ENCODE data around the gene XRCC3. TPM values are rescaled to one million over a fixed set of nuclear protein-coding genes. Genes with fewer than 3 reads are reported as not detected.
A peak's percentile ranks its signal among the peaks of the same experiment; 100 is the strongest.

XRCC3 gene
- 4.9 and 6.1 TPM in 2 replicates for total RNA-seq

DNA sequence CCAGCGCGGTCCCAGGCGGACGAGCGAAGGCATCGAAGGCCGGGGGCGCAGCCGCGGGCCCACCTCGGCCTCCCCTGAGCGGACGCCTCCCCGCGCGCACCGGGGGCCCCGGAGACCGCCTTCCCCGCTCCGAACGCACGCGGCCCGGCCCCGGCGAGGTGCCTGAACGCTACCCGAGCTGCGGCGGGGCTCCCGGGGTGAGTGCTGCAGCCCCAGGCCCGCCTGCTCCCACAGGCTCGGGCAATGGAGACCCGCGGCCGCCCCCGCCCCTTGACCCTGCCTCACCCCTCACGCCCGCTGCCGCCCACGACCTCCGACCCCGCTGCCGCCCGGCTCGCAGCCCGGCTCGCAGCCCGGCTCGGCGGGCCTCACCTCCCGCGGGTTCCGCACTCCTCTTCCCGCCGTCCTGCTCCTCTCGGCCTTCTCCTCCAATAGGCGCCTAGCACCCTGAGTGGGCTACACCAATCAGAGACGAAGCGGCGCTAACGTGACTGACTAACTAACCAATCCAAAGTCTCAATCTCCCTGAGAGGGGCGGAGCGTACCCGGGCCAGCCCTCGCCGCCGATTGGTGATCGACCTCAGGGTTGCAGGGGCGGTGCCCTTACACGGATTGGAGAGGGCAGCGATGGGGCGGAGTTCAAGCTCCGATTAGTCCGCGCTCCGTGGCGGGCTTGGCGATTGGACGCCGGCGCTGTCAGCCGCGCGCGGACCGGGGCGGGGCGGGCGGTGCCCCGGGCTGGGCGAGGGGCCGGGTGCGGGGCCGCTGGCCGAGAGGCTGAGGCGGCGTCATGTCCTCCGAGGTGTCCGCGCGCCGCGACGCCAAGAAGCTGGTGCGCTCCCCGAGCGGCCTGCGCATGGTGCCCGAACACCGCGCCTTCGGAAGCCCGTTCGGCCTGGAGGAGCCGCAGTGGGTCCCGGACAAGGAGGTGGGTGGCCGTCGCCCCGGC, at the start of gene XRCC3, which contains the start of gene ZFYVE21:
Gene XRCC3 (minus strand): TSS at position 400 of the 949 bp plus-strand sequence. CDS start 4,364 bp downstream, outside the sequence.
Gene ZFYVE21 (plus strand): TSS at position 759 of the 949 bp plus-strand sequence. CDS start 32 bp downstream, at position 791.
- peak; percentile 95 for DNase-seq (ENCODE audit: low read depth)
- Histone ChIP-seq H3K27me3 (ENCODE audit: control insufficient read depth, insufficient read depth, low read length) (no peaks in the 10 kb centered on the region), H3K4me3 (ENCODE audit: low read depth, low read length) (peak within 1 kb of the TSS; percentile 79), H3K36me3 (ENCODE audit: control insufficient read depth, insufficient read depth, low read length) (peaks cover 10% of the 10 kb centered on the region)
- TF ChIP-seq, protein P1, sequence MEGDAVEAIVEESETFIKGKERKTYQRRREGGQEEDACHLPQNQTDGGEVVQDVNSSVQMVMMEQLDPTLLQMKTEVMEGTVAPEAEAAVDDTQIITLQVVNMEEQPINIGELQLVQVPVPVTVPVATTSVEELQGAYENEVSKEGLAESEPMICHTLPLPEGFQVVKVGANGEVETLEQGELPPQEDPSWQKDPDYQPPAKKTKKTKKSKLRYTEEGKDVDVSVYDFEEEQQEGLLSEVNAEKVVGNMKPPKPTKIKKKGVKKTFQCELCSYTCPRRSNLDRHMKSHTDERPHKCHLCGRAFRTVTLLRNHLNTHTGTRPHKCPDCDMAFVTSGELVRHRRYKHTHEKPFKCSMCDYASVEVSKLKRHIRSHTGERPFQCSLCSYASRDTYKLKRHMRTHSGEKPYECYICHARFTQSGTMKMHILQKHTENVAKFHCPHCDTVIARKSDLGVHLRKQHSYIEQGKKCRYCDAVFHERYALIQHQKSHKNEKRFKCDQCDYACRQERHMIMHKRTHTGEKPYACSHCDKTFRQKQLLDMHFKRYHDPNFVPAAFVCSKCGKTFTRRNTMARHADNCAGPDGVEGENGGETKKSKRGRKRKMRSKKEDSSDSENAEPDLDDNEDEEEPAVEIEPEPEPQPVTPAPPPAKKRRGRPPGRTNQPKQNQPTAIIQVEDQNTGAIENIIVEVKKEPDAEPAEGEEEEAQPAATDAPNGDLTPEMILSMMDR (IDR thresholded peaks at IDR 0.05; ENCODE audit: insufficient read depth, low read length, severe bottlenecking) = no peak
- no peak for FAIRE-seq

- no peaks in the 10 kb centered on the region for H3K27me3 ChIP-seq (ENCODE audit: control insufficient read depth, insufficient read depth, low read length)
- no peak for FAIRE-seq
- no peak for DNase-seq (ENCODE audit: low read depth)
- no peak overlapping the region for H3K4me3 ChIP-seq (ENCODE audit: low read depth, low read length)
- H3K36me3 ChIP-seq (ENCODE audit: control insufficient read depth, insufficient read depth, low read length) = peaks cover 2% of the 10 kb centered on the region
- TF ChIP-seq, protein P1 (IDR thresholded peaks at IDR 0.05; ENCODE audit: insufficient read depth, low read length, severe bottlenecking) = no peak
Observed at GRCh38 chr14:103763730-103764488, 48.7 kb upstream of the XRCC3 start.

- Histone ChIP-seq H3K27me3 (ENCODE audit: control insufficient read depth, insufficient read depth, low read length) (no peaks in the 10 kb centered on the region), H3K36me3 (ENCODE audit: control insufficient read depth, insufficient read depth, low read length) (peaks cover 2% of the 10 kb centered on the region), H3K4me3 (ENCODE audit: low read depth, low read length) (no peak overlapping the region)
- TF ChIP-seq, protein P1 (IDR thresholded peaks at IDR 0.05; ENCODE audit: insufficient read depth, low read length, severe bottlenecking) = no peak
- no peak for DNase-seq (ENCODE audit: low read depth)
- FAIRE-seq = no peak
Observed at GRCh38 chr14:103762541-103762940, 47.3 kb upstream of the XRCC3 start.

DNA sequence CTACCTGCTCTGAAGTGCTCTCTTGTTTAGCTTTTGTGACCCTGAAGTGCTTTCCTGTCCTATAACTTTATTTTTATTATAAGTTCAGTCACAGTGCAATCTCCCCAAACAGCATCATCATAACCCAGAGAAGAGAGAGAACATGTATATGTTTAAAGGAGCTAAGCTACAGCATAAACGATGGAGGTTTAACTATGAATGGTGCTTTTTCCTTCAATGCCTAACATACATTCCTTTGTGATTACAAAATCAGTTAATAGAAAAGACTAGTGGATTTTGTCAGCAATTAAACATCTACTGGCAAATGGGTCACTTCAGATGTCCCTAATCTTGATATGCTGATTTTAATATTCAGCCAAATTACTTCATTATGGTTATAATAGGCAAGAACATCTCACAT, 46.8 kb upstream of the XRCC3 start:
- DNase-seq (ENCODE audit: low read depth) (no peak), FAIRE-seq (no peak)
- TF ChIP-seq, protein P1 (IDR thresholded peaks at IDR 0.05; ENCODE audit: insufficient read depth, low read length, severe bottlenecking) = no peak
- Histone ChIP-seq H3K4me3 (ENCODE audit: low read depth, low read length) (no peak overlapping the region), H3K36me3 (ENCODE audit: control insufficient read depth, insufficient read depth, low read length) (peaks cover 2% of the 10 kb centered on the region), H3K27me3 (ENCODE audit: control insufficient read depth, insufficient read depth, low read length) (no peaks in the 10 kb centered on the region)

- no peak for DNase-seq (ENCODE audit: low read depth)
- no peak overlapping the region for H3K4me3 ChIP-seq (ENCODE audit: low read depth, low read length)
- FAIRE-seq = no peak
Observed at GRCh38 chr14:103758059-103758776, 43.0 kb upstream of the XRCC3 start.

More at GRCh38 chr14:103758059-103758776, 43.0 kb upstream of the XRCC3 start:
- TF ChIP-seq, protein P1 (IDR thresholded peaks at IDR 0.05; ENCODE audit: insufficient read depth, low read length, severe bottlenecking) = no peak
- no peaks in the 10 kb centered on the region for H3K27me3 ChIP-seq (ENCODE audit: control insufficient read depth, insufficient read depth, low read length)
- H3K36me3 ChIP-seq (ENCODE audit: control insufficient read depth, insufficient read depth, low read length) = no peaks in the 10 kb centered on the region

All from bronchial epithelial cell (primary cell).